BLaER1 treated with 17β-estradiol and CSF1 and Interleukin-3, amounts not matched to agents 10 nM and 100 nM (cell line): ENCODE data around the gene PXYLP1.

ENCODE experiments used
- H3K27ac ChIP-seq, 11 experiments: shearing (Covaris generic); formaldehyde crosslinking; 2 replicates each; pipeline ENCODE4 v1.8.1; 2022
- H3K27me3 ChIP-seq, 11 experiments: shearing (Covaris generic); formaldehyde crosslinking; 2 replicates each; pipeline ENCODE4 v1.8.1; 2022
- H3K36me3 ChIP-seq, 11 experiments: shearing (Covaris generic); formaldehyde crosslinking; 2 replicates each; pipeline ENCODE4 v1.8.1; 2022
- H3K4me1 ChIP-seq, 10 experiments: shearing (Covaris generic); formaldehyde crosslinking; 2 replicates each; pipeline ENCODE4 v1.8.1; 2022
- H3K4me2 ChIP-seq, 11 experiments: shearing (Covaris generic); formaldehyde crosslinking; 2 replicates each; pipeline ENCODE4 v1.8.1; 2022
- H3K4me3 ChIP-seq, 10 experiments: shearing (Covaris generic); formaldehyde crosslinking; 2 replicates each; pipeline ENCODE4 v1.8.1; 2022
- H3K9ac ChIP-seq, 11 experiments: shearing (Covaris generic); formaldehyde crosslinking; 2 replicates each; pipeline ENCODE4 v1.8.1; 2022
- H3K9me3 ChIP-seq, 11 experiments: shearing (Covaris generic); formaldehyde crosslinking; replicated peaks in 1 of 11; 2 replicates each; pipeline ENCODE4 v1.8.1; 2022
- H4K20me1 ChIP-seq, 11 experiments: shearing (Covaris generic); formaldehyde crosslinking; 2 replicates each; pipeline ENCODE4 v1.8.1; 2022
- Cebpa-rat ChIP-seq, 11 experiments: shearing (Covaris generic); IDR thresholded peaks; 2 replicates each; pipeline ENCODE4 v1.8.1; 2022

The PXYLP1 gene

GRCh38 chr3:141241616-141242376 lies 10.2 kb downstream of the PXYLP1 start:
- 0 out of 22 replicates have a peak overlapping the region, but pooled peaks of 1 of the 11 experiments have one; percentile 22 for H3K27ac ChIP-seq
- no peaks in the 10 kb centered on the region for H3K27me3 ChIP-seq
- peaks cover 10 to 46% (median 29%) of the 10 kb centered on the region in 10 experiments for H3K4me1 ChIP-seq
- peak overlapping the region in 5 of 11 experiments; percentile 10 to 47 (median 17); a peak in 5 of 22 replicates for H3K4me2 ChIP-seq
- H3K9me3 ChIP-seq = peaks cover 0 to 4% (median 0%) of the 10 kb centered on the region in 11 experiments; a peak in 1 of 22 replicates
- peaks cover 0 to 22% (median 7%) of the 10 kb centered on the region in 11 experiments; a peak in 7 of 22 replicates for H3K36me3 ChIP-seq
- no peak for TF ChIP-seq Cebpa-rat (IDR thresholded peaks at IDR 0.05)
- no peak overlapping the region for H3K9ac ChIP-seq
- no peaks in the 10 kb centered on the region for H4K20me1 ChIP-seq
- no peak overlapping the region for H3K4me3 ChIP-seq

GRCh38 chr3:141242377-141243092 lies 10.9 kb downstream of the PXYLP1 start:
- Histone ChIP-seq H3K9me3 (peaks cover 0 to 4% (median 0%) of the 10 kb centered on the region in 11 experiments; a peak in 1 of 22 replicates), H3K4me3 (no peak overlapping the region), H3K9ac (no peak overlapping the region), H3K36me3 (peaks cover 0 to 22% (median 7%) of the 10 kb centered on the region in 11 experiments; a peak in 7 of 22 replicates), H3K27me3 (no peaks in the 10 kb centered on the region), H3K27ac (no peak overlapping the region), H4K20me1 (no peaks in the 10 kb centered on the region), H3K4me1 (peaks cover 10 to 42% (median 28%) of the 10 kb centered on the region in 10 experiments), H3K4me2 (0 out of 22 replicates have a peak overlapping the region, but pooled peaks of 1 of the 11 experiments have one; percentile 1)
- no peak for TF ChIP-seq Cebpa-rat (IDR thresholded peaks at IDR 0.05)

- no peak overlapping the region for H3K9ac ChIP-seq
- peaks cover 0 to 4% (median 0%) of the 10 kb centered on the region in 11 experiments; a peak in 1 of 22 replicates for H3K9me3 ChIP-seq
- H3K4me2 ChIP-seq = peak overlapping the region in 3 of 11 experiments; percentile 1 to 15 (median 2); a peak in 2 of 22 replicates
- no peak overlapping the region for H3K4me3 ChIP-seq
- no peak for TF ChIP-seq Cebpa-rat (IDR thresholded peaks at IDR 0.05)
- H3K27ac ChIP-seq = no peak overlapping the region
- H4K20me1 ChIP-seq = no peaks in the 10 kb centered on the region
- H3K4me1 ChIP-seq = peaks cover 10 to 34% (median 22%) of the 10 kb centered on the region in 10 experiments
- H3K27me3 ChIP-seq = no peaks in the 10 kb centered on the region
- H3K36me3 ChIP-seq = peaks cover 0 to 18% (median 7%) of the 10 kb centered on the region in 11 experiments; a peak in 7 of 22 replicates
These were observed 11.7 kb downstream of the PXYLP1 start for GRCh38 chr3:141243271-141243707.

GRCh38 chr3:141246224-141246957 lies 14.8 kb downstream of the PXYLP1 start:
- H3K36me3 ChIP-seq = peaks cover 0 to 15% (median 6%) of the 10 kb centered on the region in 11 experiments; a peak in 5 of 22 replicates
- H3K9me3 ChIP-seq = no peaks in the 10 kb centered on the region
- no peak overlapping the region for H3K9ac ChIP-seq
- H3K4me2 ChIP-seq = no peak overlapping the region
- H3K4me1 ChIP-seq = peaks cover 0 to 7% (median 2%) of the 10 kb centered on the region in 10 experiments; a peak in 11 of 20 replicates
- no peak overlapping the region for H3K27ac ChIP-seq
- H3K4me3 ChIP-seq = no peak overlapping the region
- H4K20me1 ChIP-seq = 0 out of 22 replicates have a peak, but pooled peaks cover 0 to 4% (median 0%) of the 10 kb centered on the region in 11 experiments
- H3K27me3 ChIP-seq = no peaks in the 10 kb centered on the region
- TF ChIP-seq Cebpa-rat (IDR thresholded peaks at IDR 0.05) = no peak

GRCh38 chr3:141246958-141247301 lies 15.3 kb downstream of the PXYLP1 start:
- H3K27me3 ChIP-seq = no peaks in the 10 kb centered on the region
- no peak overlapping the region for H3K4me3 ChIP-seq
- H3K4me2 ChIP-seq = no peak overlapping the region
- H3K9me3 ChIP-seq = no peaks in the 10 kb centered on the region
- H3K9ac ChIP-seq = no peak overlapping the region
- H4K20me1 ChIP-seq = 0 out of 22 replicates have a peak, but pooled peaks cover 0 to 4% (median 0%) of the 10 kb centered on the region in 11 experiments
- H3K36me3 ChIP-seq = peaks cover 0 to 15% (median 6%) of the 10 kb centered on the region in 11 experiments; a peak in 5 of 22 replicates
- H3K4me1 ChIP-seq = peaks cover 0 to 3% (median 0%) of the 10 kb centered on the region in 10 experiments; a peak in 3 of 20 replicates
- no peak overlapping the region for H3K27ac ChIP-seq
- no peak for TF ChIP-seq Cebpa-rat (IDR thresholded peaks at IDR 0.05)

- H3K4me3 ChIP-seq = no peak overlapping the region
- H3K9me3 ChIP-seq = no peaks in the 10 kb centered on the region
- peaks cover 0 to 3% (median 0%) of the 10 kb centered on the region in 10 experiments; a peak in 1 of 20 replicates for H3K4me1 ChIP-seq
- H4K20me1 ChIP-seq = 0 out of 22 replicates have a peak, but pooled peaks cover 0 to 4% (median 0%) of the 10 kb centered on the region in 11 experiments
- TF ChIP-seq Cebpa-rat (IDR thresholded peaks at IDR 0.05) = no peak
- no peak overlapping the region for H3K9ac ChIP-seq
- H3K36me3 ChIP-seq = peaks cover 0 to 14% (median 0%) of the 10 kb centered on the region in 11 experiments; a peak in 6 of 22 replicates
- H3K4me2 ChIP-seq = no peak overlapping the region
- no peaks in the 10 kb centered on the region for H3K27me3 ChIP-seq
- no peak overlapping the region for H3K27ac ChIP-seq
These were observed 16.4 kb downstream of the PXYLP1 start for GRCh38 chr3:141248064-141248463.

GRCh38 chr3:141249041-141249440 lies 17.4 kb downstream of the PXYLP1 start:
- TF ChIP-seq Cebpa-rat (IDR thresholded peaks at IDR 0.05) = no peak
- Histone ChIP-seq H3K27me3 (no peaks in the 10 kb centered on the region), H3K9me3 (no peaks in the 10 kb centered on the region), H4K20me1 (0 out of 22 replicates have a peak, but pooled peaks cover 0 to 4% (median 0%) of the 10 kb centered on the region in 11 experiments), H3K36me3 (peaks cover 0 to 12% (median 0%) of the 10 kb centered on the region in 11 experiments; a peak in 2 of 22 replicates), H3K4me2 (no peak overlapping the region), H3K4me3 (no peak overlapping the region), H3K4me1 (no peaks in the 10 kb centered on the region), H3K27ac (no peak overlapping the region), H3K9ac (no peak overlapping the region)

- Histone ChIP-seq H3K27ac (no peak overlapping the region), H3K4me3 (no peak overlapping the region), H3K9me3 (no peaks in the 10 kb centered on the region), H3K4me2 (no peak overlapping the region), H4K20me1 (0 out of 22 replicates have a peak, but pooled peaks cover 0 to 4% (median 0%) of the 10 kb centered on the region in 11 experiments), H3K9ac (no peak overlapping the region), H3K4me1 (peaks cover 0 to 8% (median 0%) of the 10 kb centered on the region in 10 experiments; a peak in 2 of 20 replicates), H3K36me3 (peaks cover 0 to 12% (median 0%) of the 10 kb centered on the region in 11 experiments; a peak in 2 of 22 replicates), H3K27me3 (no peaks in the 10 kb centered on the region)
- no peak for TF ChIP-seq Cebpa-rat (IDR thresholded peaks at IDR 0.05)
These were observed 18.7 kb downstream of the PXYLP1 start for GRCh38 chr3:141250342-141250741.
